SK-N-MC (cell line): ENCODE measurements around the gene IFT57.

ENCODE experiments used
- DNase-seq: peaks from one replicate; pipeline ENCODE4 v3.0.0-alpha.2; 2011; ENCODE audit warnings: low read depth, low spot score
- H3K27ac ChIP-seq: fragments of 200-600 bp; sonication (generic); 2 replicates; pipeline ENCODE4 v1.5.1; 2016; ENCODE audit warnings: mixed run types
- H3K36me3 ChIP-seq: fragments of 200-600 bp; sonication (generic); 2 replicates; pipeline ENCODE4 v1.6.1; 2017; ENCODE audit warnings: antibody characterized with exemption, low read length, mixed read lengths; ENCODE audit not compliant: insufficient read depth
- H3K4me3 ChIP-seq: fragments of 200-600 bp; sonication (generic); 2 replicates; pipeline ENCODE4 v1.5.1; 2016
- H3K9ac ChIP-seq: fragments of 200-600 bp; sonication (generic); 2 replicates; pipeline ENCODE4 v1.8.0; 2017; ENCODE audit warnings: mixed run types, mixed read lengths; ENCODE audit not compliant: insufficient read length
- H3K9me3 ChIP-seq: fragments of 200-600 bp; sonication (generic); 2 replicates; pipeline ENCODE4 v1.6.1; 2017; ENCODE audit warnings: low read depth, mild to moderate bottlenecking, antibody characterized with exemption, low read length, moderate library complexity, mixed read lengths
- EZH2 ChIP-seq: fragments of 200-600 bp; sonication (generic); IDR thresholded peaks from one replicate; pipeline ENCODE4 v1.6.1; 2017; ENCODE audit warnings: antibody characterized with exemption
- FOXP2 ChIP-seq: optimal IDR thresholded peaks from 2 replicates; pipeline ENCODE3; 2011; ENCODE audit warnings: mild to moderate bottlenecking, moderate library complexity; ENCODE audit not compliant: insufficient read depth; ENCODE audit errors: extremely low read length, control extremely low read depth
- POLR2AphosphoS5 ChIP-seq: IDR thresholded peaks from 2 replicates; pipeline ENCODE4 v1.6.1; 2012; ENCODE audit warnings: mild to moderate bottlenecking, low read depth, low read length, borderline replicate concordance

Gene IFT57

GRCh38 chr3:108223928-108224327 is 1.7 kb upstream of the IFT57 start:
- TF ChIP-seq FOXP2, result no peak
- TF ChIP-seq EZH2, result no peak
- TF ChIP-seq POLR2AphosphoS5, result no peak
- Histone ChIP-seq H3K9ac (peak overlapping the region; percentile 73), H3K4me3 (peak overlapping the region; percentile 93), H3K9me3 (no peaks in the 10 kb centered on the region), H3K36me3 (no peaks in the 10 kb centered on the region), H3K27ac (peak overlapping the region; percentile 89)
- DNase-seq, result peak; percentile 58

GRCh38 chr3:108222853-108223565 is 785 bp upstream of the IFT57 start:
- Histone ChIP-seq H3K9ac (peak overlapping the region; percentile 73), H3K27ac (peak overlapping the region; percentile 89)

DNA sequence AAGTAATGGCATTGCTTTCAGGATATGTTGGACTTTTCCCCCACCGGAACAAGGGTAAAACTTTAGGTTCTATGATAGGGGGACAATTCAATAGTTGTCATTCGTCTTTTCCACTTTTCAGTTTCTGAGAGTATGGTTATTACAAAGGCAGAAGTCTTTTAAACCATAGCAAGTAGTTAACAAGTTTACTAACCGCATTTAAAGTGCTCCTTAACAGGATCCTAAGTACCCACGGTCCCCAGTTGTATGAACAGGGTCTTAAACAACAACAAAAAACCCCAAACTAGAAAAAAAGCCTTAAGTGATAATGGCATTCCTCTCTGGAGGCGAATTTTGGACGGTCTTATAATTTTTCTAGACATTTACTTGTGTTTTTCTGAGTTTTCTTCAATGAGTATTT is 831 bp downstream of the IFT57 start:
- DNase-seq, result no peak
- no peak for TF ChIP-seq POLR2AphosphoS5
- no peak for TF ChIP-seq FOXP2
- no peak for TF ChIP-seq EZH2
- Histone ChIP-seq H3K9me3 (no peaks in the 10 kb centered on the region), H3K9ac (peak overlapping the region; percentile 54), H3K4me3 (peak overlapping the region; percentile 93), H3K36me3 (no peaks in the 10 kb centered on the region), H3K27ac (no peak overlapping the region)

More at GRCh38 chr3:108222853-108223565, 785 bp upstream of the IFT57 start:
- H3K36me3 ChIP-seq, result no peaks in the 10 kb centered on the region
- H3K9me3 ChIP-seq, result no peaks in the 10 kb centered on the region
- DNase-seq, result no peak
- H3K4me3 ChIP-seq, result peak overlapping the region; percentile 93
- TF ChIP-seq FOXP2, result no peak
- no peak for TF ChIP-seq POLR2AphosphoS5
- TF ChIP-seq EZH2, result no peak

GRCh38 chr3:108219336-108219735 is 2.9 kb downstream of the IFT57 start:
- Histone ChIP-seq H3K9ac (no peak overlapping the region), H3K4me3 (no peak overlapping the region), H3K9me3 (no peaks in the 10 kb centered on the region), H3K27ac (no peak overlapping the region), H3K36me3 (no peaks in the 10 kb centered on the region)
- TF ChIP-seq FOXP2 (no peak), EZH2 (no peak), POLR2AphosphoS5 (no peak)
- no peak for DNase-seq

- no peak overlapping the region for H3K27ac ChIP-seq
- no peak overlapping the region for H3K9ac ChIP-seq
- no peaks in the 10 kb centered on the region for H3K9me3 ChIP-seq
- no peak for TF ChIP-seq EZH2
- TF ChIP-seq POLR2AphosphoS5, result no peak
- TF ChIP-seq FOXP2, result no peak
- H3K4me3 ChIP-seq, result no peak overlapping the region
- no peaks in the 10 kb centered on the region for H3K36me3 ChIP-seq
- no peak for DNase-seq
These were observed 3.4 kb downstream of the IFT57 start for GRCh38 chr3:108218811-108219210.

DNA sequence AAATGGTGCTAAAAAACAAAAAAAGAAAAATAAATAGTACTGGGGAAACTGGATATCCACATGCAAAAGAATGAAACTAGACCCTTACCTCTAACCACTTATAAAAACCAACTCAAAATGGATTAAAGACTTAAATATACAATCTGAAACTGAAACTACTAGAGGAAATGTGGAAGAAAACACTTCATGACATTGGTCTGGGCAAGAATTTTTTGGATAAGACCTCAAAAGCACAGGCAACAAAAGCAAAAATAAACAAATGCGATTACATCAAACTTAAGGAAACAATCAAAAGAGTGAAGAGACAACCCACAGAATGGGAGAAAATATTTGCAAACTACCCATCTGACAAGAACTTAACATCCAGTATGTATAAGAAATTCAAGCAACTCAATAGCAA is 6.4 kb downstream of the IFT57 start:
- H3K9ac ChIP-seq, result no peak overlapping the region
- H3K27ac ChIP-seq, result no peak overlapping the region
- no peak for DNase-seq
- TF ChIP-seq EZH2 (no peak), FOXP2 (no peak), POLR2AphosphoS5 (no peak)
- no peak overlapping the region for H3K4me3 ChIP-seq
- no peaks in the 10 kb centered on the region; the same call in 1 of the 2 replicates for H3K36me3 ChIP-seq
- H3K9me3 ChIP-seq, result no peaks in the 10 kb centered on the region

DNA sequence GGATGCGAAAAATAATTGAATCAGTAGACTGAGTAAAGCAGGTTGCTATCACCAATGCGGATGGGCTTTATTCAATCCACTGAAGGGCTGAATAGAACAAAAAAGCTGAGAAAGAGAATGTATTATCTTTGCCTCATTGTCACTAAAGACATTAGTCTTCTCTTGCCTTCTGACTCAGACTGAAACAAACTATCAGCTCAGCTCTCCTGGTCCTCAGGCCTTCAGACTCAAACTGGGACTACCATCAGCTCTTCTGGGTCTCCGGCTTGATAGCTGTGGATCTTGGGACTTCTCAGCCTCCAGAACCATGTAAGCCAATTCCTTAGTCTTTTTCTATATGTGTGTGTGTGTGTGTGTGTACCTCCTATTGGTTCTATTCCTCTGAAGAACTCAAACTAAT is 12.6 kb downstream of the IFT57 start:
- Histone ChIP-seq H3K36me3 (no peaks in the 10 kb centered on the region; the same call in 1 of the 2 replicates), H3K4me3 (no peak overlapping the region), H3K27ac (no peak overlapping the region), H3K9ac (no peak overlapping the region), H3K9me3 (no peaks in the 10 kb centered on the region)
- DNase-seq, result no peak
- TF ChIP-seq EZH2 (no peak), POLR2AphosphoS5 (no peak), FOXP2 (no peak)

DNA sequence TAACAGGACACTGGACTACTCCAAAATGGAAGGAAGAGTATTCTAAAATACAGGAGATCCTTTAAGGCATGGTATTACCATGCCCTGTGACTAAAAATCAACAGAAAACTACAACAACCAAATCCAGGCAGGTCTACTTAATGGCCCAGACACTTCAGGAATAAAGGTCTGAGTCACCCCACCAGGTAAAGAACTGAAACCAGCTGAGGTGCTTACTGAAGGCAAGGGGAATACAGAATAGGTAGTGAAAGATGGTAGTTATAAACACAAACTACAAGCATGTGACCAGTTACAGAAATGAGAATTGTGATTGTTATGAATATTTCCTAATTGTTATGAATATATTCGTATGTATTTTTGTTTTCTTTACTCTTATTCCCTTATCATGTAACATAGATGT is 13.4 kb downstream of the IFT57 start:
- Histone ChIP-seq H3K36me3 (no peaks in the 10 kb centered on the region; the same call in 1 of the 2 replicates), H3K9me3 (no peaks in the 10 kb centered on the region), H3K4me3 (no peak overlapping the region), H3K9ac (no peak overlapping the region), H3K27ac (no peak overlapping the region)
- TF ChIP-seq EZH2 (no peak), POLR2AphosphoS5 (no peak), FOXP2 (no peak)
- DNase-seq, result no peak

- H3K4me3 ChIP-seq, result no peak overlapping the region
- H3K36me3 ChIP-seq, result no peaks in the 10 kb centered on the region
- H3K9me3 ChIP-seq, result no peaks in the 10 kb centered on the region
- TF ChIP-seq POLR2AphosphoS5 (no peak), FOXP2 (no peak), EZH2 (no peak)
- no peak for DNase-seq
- no peak overlapping the region for H3K27ac ChIP-seq
- no peak overlapping the region for H3K9ac ChIP-seq
These were observed 19.4 kb downstream of the IFT57 start for GRCh38 chr3:108202834-108203233.
